NB4 (cell line): ENCODE measurements around the gene GDI2.

Experiments
- MAX ChIP-seq: IDR thresholded peaks from 2 replicates; pipeline ENCODE4 v1.6.1; 2011; ENCODE audit warnings: low read depth, low read length
- MYC ChIP-seq: IDR thresholded peaks from 2 replicates; pipeline ENCODE4 v1.6.1; 2011; ENCODE audit warnings: low read depth, low read length
- POLR2A ChIP-seq: IDR thresholded peaks from 2 replicates; pipeline ENCODE4 v1.6.1; 2011; ENCODE audit warnings: mild to moderate bottlenecking; ENCODE audit not compliant: insufficient read length; ENCODE audit errors: extremely low read depth
- TF ChIP-seq, protein P1 (sequence below): IDR thresholded peaks from one replicate; pipeline ENCODE4 v1.5.1; 2012; ENCODE audit warnings: low read depth, low read length

GRCh38 chr10:5813091-5813340 is 218 bp downstream of the GDI2 start:
- TF ChIP-seq, protein P1, sequence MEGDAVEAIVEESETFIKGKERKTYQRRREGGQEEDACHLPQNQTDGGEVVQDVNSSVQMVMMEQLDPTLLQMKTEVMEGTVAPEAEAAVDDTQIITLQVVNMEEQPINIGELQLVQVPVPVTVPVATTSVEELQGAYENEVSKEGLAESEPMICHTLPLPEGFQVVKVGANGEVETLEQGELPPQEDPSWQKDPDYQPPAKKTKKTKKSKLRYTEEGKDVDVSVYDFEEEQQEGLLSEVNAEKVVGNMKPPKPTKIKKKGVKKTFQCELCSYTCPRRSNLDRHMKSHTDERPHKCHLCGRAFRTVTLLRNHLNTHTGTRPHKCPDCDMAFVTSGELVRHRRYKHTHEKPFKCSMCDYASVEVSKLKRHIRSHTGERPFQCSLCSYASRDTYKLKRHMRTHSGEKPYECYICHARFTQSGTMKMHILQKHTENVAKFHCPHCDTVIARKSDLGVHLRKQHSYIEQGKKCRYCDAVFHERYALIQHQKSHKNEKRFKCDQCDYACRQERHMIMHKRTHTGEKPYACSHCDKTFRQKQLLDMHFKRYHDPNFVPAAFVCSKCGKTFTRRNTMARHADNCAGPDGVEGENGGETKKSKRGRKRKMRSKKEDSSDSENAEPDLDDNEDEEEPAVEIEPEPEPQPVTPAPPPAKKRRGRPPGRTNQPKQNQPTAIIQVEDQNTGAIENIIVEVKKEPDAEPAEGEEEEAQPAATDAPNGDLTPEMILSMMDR: no peak
- TF ChIP-seq POLR2A (no peak), MAX (no peak), MYC (no peak)
